HEK293T (cell line): ENCODE results near the gene SNED1.

ENCODE experiments used
- CTCF ChIA-PET: fragments of 350-600 bp; formaldehyde crosslinking; extraction: SDS; loops from one replicate; lab custom pipeline; 2021; ENCODE audit warnings: antibody characterized with exemption, inconsistent platforms; lab: Yijun Ruan, JAX
- POLR2A ChIA-PET: fragments of 350-600 bp; formaldehyde crosslinking; extraction: SDS; loops from one replicate; lab custom pipeline; 2020; ENCODE audit warnings: antibody characterized with exemption, inconsistent platforms; lab: Yijun Ruan, JAX
- DNase-seq: peaks from one replicate; pipeline ENCODE4 v3.0.0; 2012; ENCODE audit warnings: mixed read lengths; ENCODE audit errors: extremely low spot score
- ARNT ChIP-seq: fragments of 450-650 bp; IDR thresholded peaks from 2 replicates; pipeline ENCODE4 v1.6.1; 2017; ENCODE audit warnings: mild to moderate bottlenecking
- BHLHE40 ChIP-seq: fragments of 450-650 bp; IDR thresholded peaks from 2 replicates; pipeline ENCODE4 v1.6.1; 2016; ENCODE audit warnings: mild to moderate bottlenecking, moderate library complexity, borderline replicate concordance
- CTBP1 ChIP-seq: fragments of 450-650 bp; IDR thresholded peaks from 2 replicates; pipeline ENCODE4 v1.6.1; 2016; ENCODE audit warnings: borderline replicate concordance
- ELF4 ChIP-seq: fragments of 450-650 bp; IDR thresholded peaks from 2 replicates; pipeline ENCODE4 v1.6.1; 2017; ENCODE audit warnings: antibody characterized with exemption
- FOXA1 ChIP-seq: fragments of 450-650 bp; IDR thresholded peaks from 2 replicates; pipeline ENCODE4 v1.6.1; 2016; ENCODE audit warnings: mild to moderate bottlenecking
- FOXK2 ChIP-seq: fragments of 450-650 bp; IDR thresholded peaks from 2 replicates; pipeline ENCODE4 v1.6.1; 2016; ENCODE audit warnings: mild to moderate bottlenecking
- FOXM1 ChIP-seq: fragments of 450-650 bp; IDR thresholded peaks from 2 replicates; pipeline ENCODE4 v1.6.1; 2017; ENCODE audit warnings: mild to moderate bottlenecking, borderline replicate concordance
- HDGF ChIP-seq: fragments of 450-650 bp; IDR thresholded peaks from 2 replicates; pipeline ENCODE4 v1.6.1; 2017; ENCODE audit warnings: antibody characterized with exemption, borderline replicate concordance
- L3MBTL2 ChIP-seq: fragments of 450-650 bp; conservative IDR thresholded peaks from 2 replicates; pipeline ENCODE4 v1.6.1; 2016; ENCODE audit warnings: mild to moderate bottlenecking
- LEF1 ChIP-seq: fragments of 450-650 bp; IDR thresholded peaks from 2 replicates; pipeline ENCODE4 v1.6.1; 2017; ENCODE audit warnings: mild to moderate bottlenecking, borderline replicate concordance
- NFRKB ChIP-seq: fragments of 450-650 bp; IDR thresholded peaks from 2 replicates; pipeline ENCODE4 v1.6.1; 2016; ENCODE audit warnings: mild to moderate bottlenecking, moderate library complexity
- PKNOX1 ChIP-seq: fragments of 450-650 bp; IDR thresholded peaks from 2 replicates; pipeline ENCODE4 v1.6.1; 2016
- SP1 ChIP-seq: fragments of 450-650 bp; IDR thresholded peaks from 2 replicates; pipeline ENCODE4 v1.6.1; 2017
- SUZ12 ChIP-seq: fragments of 450-650 bp; IDR thresholded peaks from 2 replicates; pipeline ENCODE4 v1.6.1; 2016; ENCODE audit warnings: mild to moderate bottlenecking
- TARDBP ChIP-seq: fragments of 450-650 bp; IDR thresholded peaks from 2 replicates; pipeline ENCODE4 v1.6.1; 2016
- ZNF384 ChIP-seq: fragments of 450-650 bp; IDR thresholded peaks from 2 replicates; pipeline ENCODE4 v1.6.1; 2016

SNED1 gene

GRCh38 chr2:241130316-241130715 lies 131.9 kb downstream of the SNED1 start:
- CTCF ChIA-PET, result no interaction called here
- POLR2A ChIA-PET, result no interaction called here
- no peak for DNase-seq
- TF ChIP-seq FOXM1, result no peak
- no peak for TF ChIP-seq FOXK2
- TF ChIP-seq FOXA1, result no peak
- TF ChIP-seq LEF1, result no peak
- no peak for TF ChIP-seq ELF4
- no peak for TF ChIP-seq SUZ12
- no peak for TF ChIP-seq BHLHE40
- no peak for TF ChIP-seq PKNOX1

GRCh38 chr2:241131531-241131930 lies 133.1 kb downstream of the SNED1 start:
- ChIA-PET POLR2A (no interaction called here), CTCF (no interaction called here)
- TF ChIP-seq FOXA1 (no peak), PKNOX1 (no peak), NFRKB (no peak), BHLHE40 (no peak)
- DNase-seq, result no peak

- TF ChIP-seq HDGF (no peak), SP1 (no peak), LEF1 (no peak), FOXM1 (no peak), ZNF384 (no peak), PKNOX1 (no peak), NFRKB (no peak), FOXA1 (no peak), ELF4 (no peak), ARNT (no peak), TARDBP (no peak), SUZ12 (no peak), BHLHE40 (no peak), CTBP1 (no peak), L3MBTL2 (no peak), FOXK2 (no peak)
- ChIA-PET POLR2A (no interaction called here), CTCF (interaction anchor here (0.6 to 0.7 kb wide), 2 partner anchors 115 to 218 kb away, joined by 3 read pairs; no protein-coding TSS in a partner anchor)
- no peak for DNase-seq
These were observed 134.4 kb downstream of the SNED1 start for GRCh38 chr2:241132538-241133435.

- TF ChIP-seq ELF4 (no peak), FOXK2 (no peak)
These were observed 135.0 kb downstream of the SNED1 start for GRCh38 chr2:241133436-241133820.

GRCh38 chr2:241134711-241135110 lies 136.3 kb downstream of the SNED1 start:
- ChIA-PET POLR2A (no interaction called here), CTCF (interaction anchor here (0.8 kb wide), 1 partner anchor 151 kb away, joined by 3 read pairs; no protein-coding TSS in a partner anchor)
- TF ChIP-seq TARDBP (no peak), ELF4 (no peak), BHLHE40 (no peak), FOXK2 (no peak), PKNOX1 (no peak), HDGF (no peak), NFRKB (no peak), SUZ12 (no peak), CTBP1 (no peak), FOXA1 (no peak), ZNF384 (no peak), FOXM1 (no peak), LEF1 (no peak), ARNT (no peak), SP1 (no peak)

More at GRCh38 chr2:241133436-241133820, 135.0 kb downstream of the SNED1 start:
- CTCF ChIA-PET, result no interaction called here
- POLR2A ChIA-PET, result no interaction called here
- no peak for DNase-seq

GRCh38 chr2:241135737-241136136 lies 137.3 kb downstream of the SNED1 start:
- DNase-seq, result no peak
- POLR2A ChIA-PET, result no interaction called here
- CTCF ChIA-PET, result no interaction called here
- TF ChIP-seq FOXA1 (no peak), L3MBTL2 (no peak), BHLHE40 (no peak), PKNOX1 (no peak)

More at GRCh38 chr2:241134711-241135110, 136.3 kb downstream of the SNED1 start:
- no peak for DNase-seq
